Measurements from ENCODE around the gene DMPK.

GRCh38 chr19:45757695-45758094, 24.6 kb downstream of the DMPK start:
- TF ChIP-seq, protein P1, sequence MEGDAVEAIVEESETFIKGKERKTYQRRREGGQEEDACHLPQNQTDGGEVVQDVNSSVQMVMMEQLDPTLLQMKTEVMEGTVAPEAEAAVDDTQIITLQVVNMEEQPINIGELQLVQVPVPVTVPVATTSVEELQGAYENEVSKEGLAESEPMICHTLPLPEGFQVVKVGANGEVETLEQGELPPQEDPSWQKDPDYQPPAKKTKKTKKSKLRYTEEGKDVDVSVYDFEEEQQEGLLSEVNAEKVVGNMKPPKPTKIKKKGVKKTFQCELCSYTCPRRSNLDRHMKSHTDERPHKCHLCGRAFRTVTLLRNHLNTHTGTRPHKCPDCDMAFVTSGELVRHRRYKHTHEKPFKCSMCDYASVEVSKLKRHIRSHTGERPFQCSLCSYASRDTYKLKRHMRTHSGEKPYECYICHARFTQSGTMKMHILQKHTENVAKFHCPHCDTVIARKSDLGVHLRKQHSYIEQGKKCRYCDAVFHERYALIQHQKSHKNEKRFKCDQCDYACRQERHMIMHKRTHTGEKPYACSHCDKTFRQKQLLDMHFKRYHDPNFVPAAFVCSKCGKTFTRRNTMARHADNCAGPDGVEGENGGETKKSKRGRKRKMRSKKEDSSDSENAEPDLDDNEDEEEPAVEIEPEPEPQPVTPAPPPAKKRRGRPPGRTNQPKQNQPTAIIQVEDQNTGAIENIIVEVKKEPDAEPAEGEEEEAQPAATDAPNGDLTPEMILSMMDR (conservative IDR thresholded peaks at IDR 0.05 in 1 of 2, IDR thresholded peaks at IDR 0.05 in 1 of 2; ENCODE audit: low read depth in 1 of 2, low read length in 2 of 2), result no peak
- no peak for TF ChIP-seq EZH2 (IDR thresholded peaks at IDR 0.05; ENCODE audit: low read length, missing control alignments)

Measured in fibroblast of lung (primary cell).